Hematopoietic multipotent progenitor cell treated with erythropoietin and hydrocortisone succinate and interleukin-3 and kit ligand, for 6 days (in vitro differentiated cells): ENCODE results near the gene ITGAD.
"Not testable (repeated sequence)": the region's sequence is repeated elsewhere in the genome, so short reads cannot be mapped to it uniquely, and the experiment has no call there.

Experiments
- DNase-seq: peaks from one replicate; pipeline ENCODE4 v3.0.0-alpha.2; 2015

ITGAD gene

GRCh38 chr16:31407406-31407805, 14.3 kb downstream of the ITGAD start:
- DNase-seq: no peak

- no peak for DNase-seq
Measured at GRCh38 chr16:31409433-31409832, 16.3 kb downstream of the ITGAD start.

DNA sequence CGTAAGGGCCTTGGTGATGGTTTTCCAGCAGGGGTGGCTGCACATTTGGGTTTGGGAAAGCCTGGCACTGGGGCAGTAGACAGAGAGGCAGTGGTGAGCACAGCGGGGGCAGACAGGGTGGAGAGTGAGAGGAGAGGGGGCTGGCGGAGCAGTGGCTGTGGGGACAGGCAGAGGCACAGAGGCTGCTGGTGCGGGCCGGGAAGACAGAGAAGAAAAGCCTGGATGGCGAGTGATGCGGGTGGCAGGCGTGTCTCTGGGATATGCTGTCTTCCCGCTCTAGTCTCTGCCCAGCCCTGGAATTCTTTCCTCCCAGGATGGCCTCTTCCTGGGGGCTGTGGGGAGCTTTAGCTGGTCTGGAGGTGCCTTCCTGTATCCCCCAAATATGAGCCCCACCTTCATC, 16.9 kb downstream of the ITGAD start:
- DNase-seq: no peak

- no peak for DNase-seq
Measured at GRCh38 chr16:31411024-31411844, 18.1 kb downstream of the ITGAD start.

- DNase-seq: no peak
Measured at GRCh38 chr16:31412750-31413149, 19.6 kb downstream of the ITGAD start.

DNA sequence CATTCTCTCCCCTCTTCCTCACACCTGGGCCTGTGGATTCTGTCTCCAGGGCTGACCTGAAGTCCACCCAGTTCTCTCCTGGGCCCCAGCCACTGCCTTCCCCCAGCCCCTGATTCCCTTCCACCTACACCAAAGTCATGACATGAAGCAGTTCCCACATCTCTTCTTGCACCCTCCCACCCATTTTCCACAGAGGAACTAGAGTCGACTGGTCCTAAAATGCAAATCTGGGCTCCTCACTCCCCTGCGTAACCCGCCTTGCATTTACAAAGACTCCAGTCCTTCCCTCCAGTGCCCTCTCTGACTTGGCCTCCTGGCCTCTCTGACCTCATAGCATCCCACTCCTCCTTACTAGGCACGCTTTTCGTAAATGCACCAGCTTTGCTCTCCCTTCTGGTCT, 20.2 kb downstream of the ITGAD start:
- no peak for DNase-seq

DNA sequence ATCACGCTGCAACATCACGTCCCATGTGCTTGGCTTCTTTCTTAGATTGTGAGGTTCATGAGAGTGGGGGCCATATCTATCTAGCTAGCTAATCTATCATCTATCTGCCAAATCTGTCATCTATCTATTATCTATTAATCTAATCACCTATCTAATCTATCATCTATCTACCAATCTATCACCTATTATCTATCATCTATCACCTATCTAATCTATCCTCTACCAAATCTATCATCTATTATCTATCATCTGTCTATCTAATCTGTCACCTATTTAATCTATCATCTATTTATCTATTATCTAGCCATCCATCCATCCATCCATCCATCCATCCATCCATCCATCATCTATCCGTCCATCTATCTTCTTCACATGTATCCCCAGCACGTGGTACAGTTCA, 20.8 kb downstream of the ITGAD start:
- no peak for DNase-seq

- DNase-seq: no peak
Measured at GRCh38 chr16:31414706-31415105, 21.6 kb downstream of the ITGAD start.

DNA sequence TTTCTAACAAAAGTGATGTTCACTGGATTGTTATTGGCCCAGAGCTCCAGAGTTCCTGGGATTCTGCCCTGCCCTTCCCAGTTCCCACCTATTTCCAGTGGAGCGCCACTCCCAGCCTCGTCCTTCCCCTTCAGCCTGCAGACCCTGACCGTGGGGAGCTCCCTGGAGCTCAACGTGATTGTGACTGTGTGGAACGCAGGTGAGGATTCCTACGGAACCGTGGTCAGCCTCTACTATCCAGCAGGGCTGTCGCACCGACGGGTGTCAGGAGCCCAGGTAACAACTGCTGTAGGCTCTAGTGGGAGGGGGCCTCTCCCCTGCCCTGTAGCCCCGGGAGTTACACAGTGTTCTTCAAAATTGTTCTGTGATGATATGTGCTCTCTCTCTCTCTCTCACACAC, 23.2 kb downstream of the ITGAD start:
- DNase-seq: no peak

DNA sequence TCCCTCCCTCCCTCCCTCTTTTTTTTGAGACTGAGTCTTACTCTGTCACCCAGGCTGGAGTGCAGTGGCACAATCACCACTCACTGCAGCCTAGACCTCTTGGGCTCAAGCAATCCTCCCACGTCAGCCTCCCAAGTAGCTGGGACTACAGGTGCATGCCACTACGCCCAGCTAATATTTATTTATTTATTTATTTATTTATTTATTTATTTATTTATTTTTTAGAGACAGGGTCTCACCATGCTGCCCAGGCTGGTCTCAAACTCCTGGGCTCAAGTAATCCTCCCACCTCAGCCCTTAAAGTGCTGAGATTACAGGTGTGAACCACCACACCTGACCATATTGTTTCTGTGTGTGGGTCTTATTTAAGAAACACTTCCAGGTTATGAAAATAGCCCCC, 23.9 kb downstream of the ITGAD start:
- DNase-seq: not testable (repeated sequence)

DNA sequence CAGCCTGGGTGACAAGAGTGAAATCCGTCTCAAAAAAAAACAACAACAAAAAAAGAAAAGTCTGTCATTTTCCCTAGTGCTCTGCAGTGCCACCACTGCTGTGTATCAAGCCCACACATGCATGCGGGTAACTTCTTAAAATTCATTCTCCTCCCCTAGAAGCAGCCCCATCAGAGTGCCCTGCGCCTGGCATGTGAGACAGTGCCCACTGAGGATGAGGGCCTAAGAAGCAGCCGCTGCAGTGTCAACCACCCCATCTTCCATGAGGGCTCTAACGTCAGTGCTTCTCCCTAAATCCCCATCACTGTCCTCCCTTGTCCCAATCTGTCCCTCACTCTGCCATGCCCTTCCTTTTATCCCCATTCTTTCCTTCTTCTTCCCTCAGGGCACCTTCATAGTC, 24.8 kb downstream of the ITGAD start:
- DNase-seq: no peak

- no peak for DNase-seq
Measured at GRCh38 chr16:31420037-31420436, 26.9 kb downstream of the ITGAD start.

- no peak for DNase-seq
Measured at GRCh38 chr16:31421587-31421986, 28.5 kb downstream of the ITGAD start.

GRCh38 chr16:31423241-31423640, 30.1 kb downstream of the ITGAD start:
- no peak for DNase-seq

DNA sequence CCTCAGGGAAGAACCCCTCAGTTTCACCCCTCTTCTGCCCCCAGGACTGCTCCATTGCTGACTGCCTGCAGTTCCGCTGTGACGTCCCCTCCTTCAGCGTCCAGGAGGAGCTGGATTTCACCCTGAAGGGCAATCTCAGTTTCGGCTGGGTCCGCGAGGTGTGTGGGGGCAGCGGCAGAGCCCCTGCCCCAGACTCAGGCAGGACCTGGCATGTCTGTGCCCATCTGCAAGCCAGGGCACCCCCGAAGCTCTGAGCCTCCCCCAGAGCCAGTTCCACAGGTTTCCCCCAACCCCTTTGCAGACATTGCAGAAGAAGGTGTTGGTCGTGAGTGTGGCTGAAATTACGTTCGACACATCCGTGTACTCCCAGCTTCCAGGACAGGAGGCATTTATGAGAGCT, 30.7 kb downstream of the ITGAD start:
- DNase-seq: no peak

- peak; percentile 41 for DNase-seq
Measured at GRCh38 chr16:31427441-31428278, 34.5 kb downstream of the ITGAD start.

- DNase-seq: no peak
Measured at GRCh38 chr16:31428279-31428597, 35.1 kb downstream of the ITGAD start, which contains the start of gene COX6A2. TSS of gene COX6A2 (minus strand) at chr16:31428360. CDS start at chr16:31428325, 35 bp downstream.

DNA sequence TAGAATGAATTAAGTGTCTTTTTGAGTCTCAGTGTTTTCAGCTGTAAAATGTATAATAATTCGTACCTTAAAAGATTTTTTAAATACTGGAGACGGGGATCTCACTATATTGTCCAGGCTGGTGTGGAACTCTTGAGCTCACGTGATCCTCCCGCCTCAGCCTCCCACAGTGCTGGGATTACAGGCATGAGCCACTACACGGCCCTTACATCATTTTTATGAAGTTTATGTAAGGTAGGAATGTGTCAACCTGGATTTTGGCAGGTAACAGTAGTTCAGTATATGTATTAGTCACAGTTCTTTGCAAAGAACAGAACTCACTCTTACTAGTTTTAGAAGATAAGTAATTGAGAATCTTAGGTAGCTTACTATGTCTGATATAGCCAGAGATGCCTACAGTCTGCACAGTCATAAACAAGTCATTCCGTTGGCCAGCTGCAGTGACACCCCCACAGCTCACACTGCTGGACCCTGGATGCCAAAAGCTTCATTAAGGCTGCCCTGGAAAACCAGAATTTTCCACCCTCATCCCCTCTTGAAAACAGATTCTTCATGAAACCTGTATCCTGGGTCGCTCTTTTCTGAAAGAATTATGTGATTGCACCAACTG, 35.6 kb downstream of the ITGAD start:
- DNase-seq: no peak

- no peak for DNase-seq
Measured at GRCh38 chr16:31429314-31429713, 36.2 kb downstream of the ITGAD start.

- no peak for DNase-seq
Measured at GRCh38 chr16:31429796-31430195, 36.7 kb downstream of the ITGAD start.

DNA sequence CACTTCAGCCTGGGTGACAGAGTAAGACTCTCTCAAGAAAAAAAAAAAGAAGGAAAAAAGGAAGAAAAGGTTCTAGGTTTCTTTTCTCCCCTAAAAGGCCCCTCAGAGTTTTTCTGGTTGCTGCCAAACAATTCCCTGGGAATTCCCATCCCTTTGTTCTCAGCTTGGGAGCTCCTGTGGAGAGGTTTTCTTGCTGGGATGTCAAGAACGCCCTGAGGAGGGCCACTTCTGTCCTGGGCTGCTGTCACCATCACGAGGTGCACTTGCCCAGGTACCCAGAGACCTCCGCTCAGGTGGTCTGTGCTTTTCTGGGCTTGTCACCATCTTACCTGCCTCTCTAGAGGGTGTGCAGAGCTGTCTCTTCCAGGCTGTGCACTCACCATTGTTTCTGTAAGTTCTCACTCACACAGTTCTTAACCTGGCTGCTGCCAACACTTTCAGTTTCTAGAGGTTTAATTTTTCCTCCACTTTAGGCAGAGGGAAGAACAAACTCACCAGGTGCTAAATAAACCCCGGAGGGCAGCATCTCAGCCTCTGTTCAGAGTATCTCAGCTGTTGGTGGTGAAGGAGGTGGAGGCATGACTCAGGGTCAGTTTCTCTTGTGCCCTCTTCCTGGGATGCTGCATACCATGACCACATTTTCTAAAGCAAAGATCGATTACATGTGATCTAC, 37.4 kb downstream of the ITGAD start:
- no peak for DNase-seq

- DNase-seq: no peak
Measured at GRCh38 chr16:31435341-31436220, 42.4 kb downstream of the ITGAD start.
